Endothelial cell (in vitro differentiated cells): Measurements from ENCODE around the gene RIMS3. TPM values are rescaled to one million over a fixed set of nuclear protein-coding genes. Genes with fewer than 3 reads are reported as not detected.

Source experiments
- DNase-seq: peaks from one replicate; pipeline ENCODE4 v3.0.0; 2021; ENCODE audit warnings: low spot score
- H3K27ac Mint-ChIP-seq: one replicate; pipeline ENCODE4 v1.8.0; 2021; ENCODE audit warnings: mixed read lengths, inconsistent platforms; ENCODE audit not compliant: unreplicated experiment
- H3K27me3 Mint-ChIP-seq: one replicate; pipeline ENCODE4 v1.8.0; 2021; ENCODE audit warnings: mild to moderate bottlenecking, moderate library complexity, mixed read lengths, inconsistent platforms; ENCODE audit not compliant: unreplicated experiment
- H3K36me3 Mint-ChIP-seq: one replicate; pipeline ENCODE4 v1.8.0; 2021; ENCODE audit warnings: mild to moderate bottlenecking, low read depth, mixed read lengths, inconsistent platforms; ENCODE audit not compliant: unreplicated experiment
- H3K4me1 Mint-ChIP-seq: one replicate; pipeline ENCODE4 v1.8.0; 2021; ENCODE audit warnings: mild to moderate bottlenecking, mixed read lengths, inconsistent platforms; ENCODE audit not compliant: unreplicated experiment
- H3K4me3 Mint-ChIP-seq: one replicate; pipeline ENCODE4 v1.8.0; 2021; ENCODE audit warnings: mild to moderate bottlenecking, mixed read lengths, inconsistent platforms; ENCODE audit not compliant: unreplicated experiment
- H3K9me3 Mint-ChIP-seq: one replicate; pipeline ENCODE4 v1.8.0; 2021; ENCODE audit warnings: mixed read lengths, inconsistent platforms; ENCODE audit not compliant: unreplicated experiment
- CTCF ChIP-seq: fragments of 200-600 bp; sonication (generic); IDR thresholded peaks from one replicate; pipeline ENCODE4 v1.5.0; 2021; ENCODE audit warnings: antibody characterized with exemption; ENCODE audit not compliant: unreplicated experiment
- total RNA-seq: library from RNA; stranded (reverse); fragmentation: NEBNext Ultra II Directional; extraction: Animal tissue kit (Norgen Biotek cat#: 25700); gene quantifications from one replicate; pipeline ENCODE4 v1.2.1, GENCODE V29; 2021; ENCODE audit not compliant: unreplicated experiment

The RIMS3 gene
- total RNA-seq, 1 donor from 2014 or later = 5.4 TPM

- Mint-ChIP-seq H3K9me3 (no peaks in the 10 kb centered on the region), H3K36me3 (no peaks in the 10 kb centered on the region), H3K4me1 (peaks cover 4% of the 10 kb centered on the region), H3K27me3 (peaks cover 10% of the 10 kb centered on the region), H3K27ac (no peak overlapping the region), H3K4me3 (no peak overlapping the region)
- DNase-seq = no peak
- no peak for TF ChIP-seq CTCF
These were observed 3.3 kb downstream of the RIMS3 start for GRCh38 chr1:40662151-40662550.

- H3K9me3 Mint-ChIP-seq = no peaks in the 10 kb centered on the region
- no peak for DNase-seq
- no peak overlapping the region for H3K4me3 Mint-ChIP-seq
- peaks cover 10% of the 10 kb centered on the region for H3K27me3 Mint-ChIP-seq
- no peak for TF ChIP-seq CTCF
- H3K4me1 Mint-ChIP-seq = peaks cover 4% of the 10 kb centered on the region
- H3K36me3 Mint-ChIP-seq = no peaks in the 10 kb centered on the region
- H3K27ac Mint-ChIP-seq = no peak overlapping the region
These were observed 3.8 kb downstream of the RIMS3 start for GRCh38 chr1:40661678-40662077.

GRCh38 chr1:40659649-40659947 lies 5.9 kb downstream of the RIMS3 start:
- H3K4me1 Mint-ChIP-seq = peaks cover 2% of the 10 kb centered on the region
- no peak for DNase-seq
- H3K36me3 Mint-ChIP-seq = no peaks in the 10 kb centered on the region
- H3K27ac Mint-ChIP-seq = no peak overlapping the region
- TF ChIP-seq CTCF = no peak
- H3K27me3 Mint-ChIP-seq = peaks cover 12% of the 10 kb centered on the region
- no peaks in the 10 kb centered on the region for H3K9me3 Mint-ChIP-seq
- H3K4me3 Mint-ChIP-seq = no peak overlapping the region

GRCh38 chr1:40658751-40659648 lies 6.5 kb downstream of the RIMS3 start:
- DNase-seq = no peak
- no peaks in the 10 kb centered on the region for H3K36me3 Mint-ChIP-seq
- H3K4me1 Mint-ChIP-seq = peaks cover 7% of the 10 kb centered on the region
- H3K27me3 Mint-ChIP-seq = peaks cover 12% of the 10 kb centered on the region
- H3K27ac Mint-ChIP-seq = no peak overlapping the region
- no peak for TF ChIP-seq CTCF
- H3K9me3 Mint-ChIP-seq = no peaks in the 10 kb centered on the region
- no peak overlapping the region for H3K4me3 Mint-ChIP-seq

GRCh38 chr1:40657046-40657445 lies 8.4 kb downstream of the RIMS3 start:
- Mint-ChIP-seq H3K9me3 (no peaks in the 10 kb centered on the region), H3K27ac (no peak overlapping the region), H3K4me3 (no peak overlapping the region), H3K27me3 (peaks cover 9% of the 10 kb centered on the region), H3K4me1 (peaks cover 7% of the 10 kb centered on the region), H3K36me3 (no peaks in the 10 kb centered on the region)
- TF ChIP-seq CTCF = no peak
- DNase-seq = no peak
